H9 (cell line): ENCODE results near the gene UGT2A1. TPM values are rescaled to one million over a fixed set of nuclear protein-coding genes. Genes with fewer than 3 reads are reported as not detected.

Experiments used
- DNase-seq: peaks from one replicate; pipeline ENCODE4 v3.0.0-alpha.2; 2017
- H2AFZ ChIP-seq: one replicate; pipeline ENCODE4 v1.6.1; 2013; ENCODE audit warnings: mild to moderate bottlenecking, low read length, control low read depth, moderate library complexity
- H2AK5ac ChIP-seq: 2 replicates; pipeline ENCODE4 v1.6.1; 2013; ENCODE audit warnings: low read length, control low read depth, mixed read lengths; ENCODE audit not compliant: insufficient read length
- H2BK120ac ChIP-seq: one replicate; pipeline ENCODE4 v1.6.1; 2013; ENCODE audit warnings: low read depth, mild to moderate bottlenecking, low read length, control low read depth, inconsistent platforms; ENCODE audit not compliant: poor library complexity, severe bottlenecking
- H2BK12ac ChIP-seq: 2 replicates; pipeline ENCODE4 v1.6.1; 2013; ENCODE audit warnings: low read length, control low read depth, mixed read lengths, low read depth; ENCODE audit not compliant: insufficient read length
- H2BK15ac ChIP-seq: 2 replicates; pipeline ENCODE4 v1.6.1; 2013; ENCODE audit warnings: low read depth, low read length, control low read depth
- H2BK20ac ChIP-seq: one replicate; pipeline ENCODE4 v1.6.1; 2013; ENCODE audit warnings: low read depth, mild to moderate bottlenecking, low read length, control low read depth, inconsistent platforms; ENCODE audit not compliant: poor library complexity, severe bottlenecking
- H2BK5ac ChIP-seq: 2 replicates; pipeline ENCODE4 v1.6.1; 2013; ENCODE audit warnings: low read length, control low read depth, mixed read lengths; ENCODE audit not compliant: insufficient read length
- H3K14ac ChIP-seq: 2 replicates; pipeline ENCODE4 v1.6.1; 2013; ENCODE audit warnings: low read length, control low read depth; ENCODE audit not compliant: insufficient read depth
- H3K18ac ChIP-seq: 2 replicates; pipeline ENCODE4 v1.6.1; 2013; ENCODE audit warnings: low read depth, mild to moderate bottlenecking, mixed read lengths, low read length, control low read depth; ENCODE audit not compliant: insufficient read length
- H3K23ac ChIP-seq: 2 replicates; pipeline ENCODE4 v1.6.1; 2013; ENCODE audit warnings: low read length, control low read depth, mixed read lengths, low read depth; ENCODE audit not compliant: insufficient read length
- H3K23me2 ChIP-seq: 2 replicates; pipeline ENCODE4 v1.6.1; 2013; ENCODE audit warnings: low read depth, mild to moderate bottlenecking, mixed read lengths, low read length, control low read depth; ENCODE audit not compliant: insufficient read length, poor library complexity, severe bottlenecking
- H3K27ac ChIP-seq: 2 replicates; pipeline ENCODE4 v1.5.1; 2013; ENCODE audit warnings: low read length, control low read depth, mixed read lengths, low read depth; ENCODE audit not compliant: insufficient read length
- H3K27me3 ChIP-seq: 2 replicates; pipeline ENCODE4 v1.6.1; 2013; ENCODE audit warnings: low read length, control low read depth, inconsistent platforms; ENCODE audit not compliant: insufficient read depth
- H3K4ac ChIP-seq: 2 replicates; pipeline ENCODE4 v1.6.1; 2013; ENCODE audit warnings: low read depth, mild to moderate bottlenecking, control low read depth, inconsistent platforms, low read length, moderate library complexity
- H3K4me1 ChIP-seq: 2 replicates; pipeline ENCODE4 v1.6.1; 2013; ENCODE audit warnings: low read length, control low read depth, inconsistent platforms; ENCODE audit not compliant: insufficient read depth
- H3K4me2 ChIP-seq: 2 replicates; pipeline ENCODE4 v1.6.1; 2013; ENCODE audit warnings: low read length, control low read depth, mixed read lengths; ENCODE audit not compliant: insufficient read length, insufficient read depth
- H3K56ac ChIP-seq: 2 replicates; pipeline ENCODE4 v1.6.1; 2013; ENCODE audit warnings: low read depth, mild to moderate bottlenecking, mixed read lengths, low read length, control low read depth; ENCODE audit not compliant: insufficient read length
- H3K79me1 ChIP-seq: 2 replicates; pipeline ENCODE4 v1.6.1; 2013; ENCODE audit warnings: low read depth, mild to moderate bottlenecking, moderate library complexity, low read length, control low read depth, inconsistent platforms; ENCODE audit not compliant: insufficient read depth, poor library complexity, severe bottlenecking
- H3K79me2 ChIP-seq: 2 replicates; pipeline ENCODE4 v1.6.1; 2013; ENCODE audit warnings: low read length, control low read depth, inconsistent platforms; ENCODE audit not compliant: insufficient read depth
- H3K9ac ChIP-seq: 2 replicates; pipeline ENCODE4 v1.6.1; 2013; ENCODE audit warnings: low read length, control low read depth, mixed read lengths; ENCODE audit not compliant: insufficient read length; ENCODE audit errors: extremely low read depth
- H3K9me3 ChIP-seq: one replicate; pipeline ENCODE4 v1.6.1; 2013; ENCODE audit warnings: low read depth, low read length, inconsistent platforms; ENCODE audit not compliant: control insufficient read depth
- H3T11ph ChIP-seq: one replicate; pipeline ENCODE4 v1.6.1; 2013; ENCODE audit warnings: mild to moderate bottlenecking, low read length, control low read depth, inconsistent platforms
- H4K20me1 ChIP-seq: one replicate; pipeline ENCODE4 v1.6.1; 2013; ENCODE audit not compliant: control insufficient read depth, insufficient read length, insufficient read depth
- H4K5ac ChIP-seq: 2 replicates; pipeline ENCODE4 v1.6.1; 2013; ENCODE audit warnings: low read depth, mild to moderate bottlenecking, mixed read lengths, low read length, control low read depth; ENCODE audit not compliant: insufficient read length
- H4K8ac ChIP-seq: replicated peaks from 2 replicates; pipeline ENCODE4 v1.6.1; 2013; ENCODE audit warnings: low read length, control low read depth, mixed read lengths, low read depth; ENCODE audit not compliant: insufficient read length
- H4K91ac ChIP-seq: 2 replicates; pipeline ENCODE4 v1.6.1; 2013; ENCODE audit warnings: low read depth, mild to moderate bottlenecking, moderate library complexity, mixed read lengths, low read length, control low read depth; ENCODE audit not compliant: insufficient read length
- H3K27ac Mint-ChIP-seq, 3 experiments: 2 replicates in 2 of 3; 3 replicates in 1 of 3; pipeline ENCODE4 v1.8.0; 2020 to 2021; ENCODE audit warnings: mixed read lengths in 3 of 3, mild to moderate bottlenecking in 1 of 3, moderate library complexity in 1 of 3
- H3K27me3 Mint-ChIP-seq: 2 replicates; pipeline ENCODE4 v1.8.0; 2021; ENCODE audit warnings: low read depth, mild to moderate bottlenecking, moderate library complexity, mixed read lengths
- H3K36me3 Mint-ChIP-seq, 3 experiments: 2 replicates in 2 of 3; 3 replicates in 1 of 3; pipeline ENCODE4 v1.8.0; 2020 to 2021; ENCODE audit warnings: low read depth in 3 of 3, mixed read lengths in 3 of 3; ENCODE audit not compliant: insufficient read depth in 1 of 3
- H3K4me1 Mint-ChIP-seq, 2 experiments: 2 replicates each; pipeline ENCODE4 v1.8.0; 2020; ENCODE audit warnings: mixed read lengths in 2 of 2
- H3K4me3 Mint-ChIP-seq, 2 experiments: 2 replicates in 1 of 2; 3 replicates in 1 of 2; pipeline ENCODE4 v1.8.0; 2020 to 2021; ENCODE audit warnings: mild to moderate bottlenecking in 2 of 2, mixed read lengths in 2 of 2, moderate library complexity in 1 of 2
- H3K9me3 Mint-ChIP-seq, 2 experiments: 2 replicates in 1 of 2; 3 replicates in 1 of 2; pipeline ENCODE4 v1.8.0; 2020; ENCODE audit warnings: mild to moderate bottlenecking in 2 of 2, mixed read lengths in 2 of 2, moderate library complexity in 1 of 2
- WGBS: extraction: QIAGEN DNeasy Blood & Tissue Kit; methylation state at CpG from one replicate; pipeline ENCODE4 v1.1.7; 2013; ENCODE audit warnings: missing lambda C conversion rate, low lambda C conversion rate, mixed read lengths; ENCODE audit not compliant: insufficient read length; ENCODE audit errors: extremely low coverage; 5-methylcytosine and 5-hydroxymethylcytosine counted together
- long read RNA-seq: library from polyadenylated mRNA; unstranded; transcript quantifications from one replicate; pipeline ENCODE4 v2.0.0, GENCODE V29; 2020
- total RNA-seq: library from RNA; stranded (reverse); gene quantifications from 2 replicates; pipeline ENCODE4 v1.2.1, GENCODE V29; 2021
- TF ChIP-seq, protein P1 (sequence below): fragments of 200-600 bp; sonication (generic); conservative IDR thresholded peaks from 3 replicates; pipeline ENCODE4 v1.8.0; 2021; ENCODE audit warnings: antibody characterized with exemption, mild to moderate bottlenecking

Gene UGT2A1
- 0.26 TPM in 1 of 2 replicates, not detected in the other for total RNA-seq
- long read RNA-seq, result 0 reads

DNA sequence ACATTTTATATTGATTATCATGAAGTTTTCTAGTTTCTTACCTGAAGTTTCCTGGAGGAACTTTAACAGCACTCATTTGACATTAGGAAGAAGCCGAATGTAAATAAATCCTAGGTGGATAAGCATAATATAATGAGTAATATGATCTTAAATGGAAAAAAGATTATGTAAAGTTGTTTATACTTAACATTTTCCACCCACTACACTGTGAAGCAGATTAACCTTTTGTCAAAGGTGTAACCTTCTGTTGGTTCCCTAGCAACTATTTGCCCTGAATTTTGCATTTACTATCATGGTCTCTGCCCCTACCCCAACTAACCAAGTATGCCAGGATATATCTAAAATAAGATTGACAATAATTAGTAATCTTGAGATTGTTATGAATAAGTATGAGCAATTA lies at the start of gene UGT2A1:
UGT2A1 (minus strand) TSS at position 101 of the 400 bp plus-strand sequence. CDS start 5,603 bp downstream, outside the sequence.
- Histone ChIP-seq H4K5ac (no peak within 1 kb of the TSS), H4K8ac (no peak within 1 kb of the TSS), H4K91ac (no peak within 1 kb of the TSS), H3K14ac (no peak within 1 kb of the TSS), H3K18ac (no peak within 1 kb of the TSS), H2BK120ac (no peak within 1 kb of the TSS), H3K56ac (no peak within 1 kb of the TSS), H3K4me1 (no peaks in the 10 kb centered on the region; the same call in 1 of the 2 replicates), H3K79me1 (no peaks in the 10 kb centered on the region), H4K20me1 (no peaks in the 10 kb centered on the region), H3K23ac (no peak within 1 kb of the TSS), H3K79me2 (no peaks in the 10 kb centered on the region), H2BK15ac (no peak within 1 kb of the TSS), H2BK5ac (no peak within 1 kb of the TSS), H3K23me2 (no peaks in the 10 kb centered on the region), H3K4me2 (no peak within 1 kb of the TSS), H2AFZ (no peak within 1 kb of the TSS), H3K9me3 (no peaks in the 10 kb centered on the region), H3K27me3 (no peaks in the 10 kb centered on the region), H2AK5ac (no peak within 1 kb of the TSS), H2BK12ac (no peak within 1 kb of the TSS), H3K4ac (no peak within 1 kb of the TSS), H2BK20ac (no peak within 1 kb of the TSS), H3T11ph (no peak within 1 kb of the TSS), H3K9ac (no peak within 1 kb of the TSS), H3K27ac (no peak within 1 kb of the TSS)
- no peak for DNase-seq
- Mint-ChIP-seq H3K4me3 (no peak within 1 kb of the TSS), H3K27ac (no peak within 1 kb of the TSS), H3K4me1 (peaks cover 2 to 10% of the 10 kb centered on the region in 2 experiments; a peak in 2 of 4 replicates), H3K36me3 (peaks cover 0 to 4% (median 3%) of the 10 kb centered on the region in 3 experiments; a peak in 2 of 7 replicates), H3K27me3 (no peaks in the 10 kb centered on the region), H3K9me3 (no peaks in the 10 kb centered on the region)
- WGBS, result no CpG with 5 or more reads among the region's 1 CpG
- TF ChIP-seq, protein P1, sequence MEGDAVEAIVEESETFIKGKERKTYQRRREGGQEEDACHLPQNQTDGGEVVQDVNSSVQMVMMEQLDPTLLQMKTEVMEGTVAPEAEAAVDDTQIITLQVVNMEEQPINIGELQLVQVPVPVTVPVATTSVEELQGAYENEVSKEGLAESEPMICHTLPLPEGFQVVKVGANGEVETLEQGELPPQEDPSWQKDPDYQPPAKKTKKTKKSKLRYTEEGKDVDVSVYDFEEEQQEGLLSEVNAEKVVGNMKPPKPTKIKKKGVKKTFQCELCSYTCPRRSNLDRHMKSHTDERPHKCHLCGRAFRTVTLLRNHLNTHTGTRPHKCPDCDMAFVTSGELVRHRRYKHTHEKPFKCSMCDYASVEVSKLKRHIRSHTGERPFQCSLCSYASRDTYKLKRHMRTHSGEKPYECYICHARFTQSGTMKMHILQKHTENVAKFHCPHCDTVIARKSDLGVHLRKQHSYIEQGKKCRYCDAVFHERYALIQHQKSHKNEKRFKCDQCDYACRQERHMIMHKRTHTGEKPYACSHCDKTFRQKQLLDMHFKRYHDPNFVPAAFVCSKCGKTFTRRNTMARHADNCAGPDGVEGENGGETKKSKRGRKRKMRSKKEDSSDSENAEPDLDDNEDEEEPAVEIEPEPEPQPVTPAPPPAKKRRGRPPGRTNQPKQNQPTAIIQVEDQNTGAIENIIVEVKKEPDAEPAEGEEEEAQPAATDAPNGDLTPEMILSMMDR, result no peak
